GM21390 (cell line): ENCODE results near the gene ARL3.
"Not testable (repeated sequence)": the region's sequence is repeated elsewhere in the genome, so short reads cannot be mapped to it uniquely, and the experiment has no call there.

ENCODE experiments used
- ATAC-seq: cut with Tn5 transposase; IDR thresholded peaks from one replicate; pipeline ENCODE4 v1.9.1; 2021; ENCODE audit not compliant: unreplicated experiment

Gene ARL3

GRCh38 chr10:102673819-102674511, 40.2 kb downstream of the ARL3 start:
- ATAC-seq, result peak; percentile 61

GRCh38 chr10:102673236-102673818, 40.9 kb downstream of the ARL3 start:
- no peak for ATAC-seq

- ATAC-seq, result no peak
These were observed 43.2 kb downstream of the ARL3 start for GRCh38 chr10:102670871-102671434.

GRCh38 chr10:102670065-102670670, 44.0 kb downstream of the ARL3 start:
- no peak for ATAC-seq

GRCh38 chr10:102669206-102670064, 44.8 kb downstream of the ARL3 start:
- ATAC-seq, result no peak

GRCh38 chr10:102668326-102669107, 45.7 kb downstream of the ARL3 start:
- ATAC-seq, result no peak

- ATAC-seq, result not testable (repeated sequence)
These were observed 46.8 kb downstream of the ARL3 start for GRCh38 chr10:102667411-102667810.

GRCh38 chr10:102665904-102666509, 48.2 kb downstream of the ARL3 start:
- ATAC-seq, result no peak

- no peak for ATAC-seq
These were observed 52.6 kb downstream of the ARL3 start for GRCh38 chr10:102661658-102662028.

GRCh38 chr10:102660888-102661657, 53.1 kb downstream of the ARL3 start:
- peak; percentile 91 for ATAC-seq

GRCh38 chr10:102658802-102659201, 55.4 kb downstream of the ARL3 start:
- ATAC-seq, result no peak

- no peak for ATAC-seq
These were observed 56.0 kb downstream of the ARL3 start for GRCh38 chr10:102657984-102658724.

- ATAC-seq, result no peak
These were observed 56.7 kb downstream of the ARL3 start for GRCh38 chr10:102657451-102657850.

GRCh38 chr10:102656791-102657371, 57.3 kb downstream of the ARL3 start:
- no peak for ATAC-seq

- no peak for ATAC-seq
These were observed 58.2 kb downstream of the ARL3 start for GRCh38 chr10:102656026-102656425.

GRCh38 chr10:102654969-102655368, 59.2 kb downstream of the ARL3 start:
- ATAC-seq, result no peak

GRCh38 chr10:102654566-102654965, 59.6 kb downstream of the ARL3 start:
- no peak for ATAC-seq

- no peak for ATAC-seq
These were observed 61.1 kb downstream of the ARL3 start for GRCh38 chr10:102653060-102653459.
